Right renal cortex interstitium (tissue), 3 donors: ENCODE results near the gene DOLK. TPM values are rescaled to one million over a fixed set of nuclear protein-coding genes. Genes with fewer than 3 reads are reported as not detected.

Source experiments
- DNase-seq, 3 donors: peaks; one replicate each; pipeline ENCODE4 v3.0.0-alpha.2; 2013; ENCODE audit warnings: low read depth in 3 of 3, low spot score in 2 of 3
- polyA plus RNA-seq, 3 donors: library from polyadenylated mRNA; unstranded; fragments of 120-200 nt; gene quantifications; one replicate each; pipeline ENCODE4 v1.2.1, GENCODE V29; 2013; ENCODE audit not compliant: insufficient read length in 3 of 3

Gene DOLK
- polyA plus RNA-seq, 3 donors: 15.6 to 18.9 (median 17.0) TPM

DNA sequence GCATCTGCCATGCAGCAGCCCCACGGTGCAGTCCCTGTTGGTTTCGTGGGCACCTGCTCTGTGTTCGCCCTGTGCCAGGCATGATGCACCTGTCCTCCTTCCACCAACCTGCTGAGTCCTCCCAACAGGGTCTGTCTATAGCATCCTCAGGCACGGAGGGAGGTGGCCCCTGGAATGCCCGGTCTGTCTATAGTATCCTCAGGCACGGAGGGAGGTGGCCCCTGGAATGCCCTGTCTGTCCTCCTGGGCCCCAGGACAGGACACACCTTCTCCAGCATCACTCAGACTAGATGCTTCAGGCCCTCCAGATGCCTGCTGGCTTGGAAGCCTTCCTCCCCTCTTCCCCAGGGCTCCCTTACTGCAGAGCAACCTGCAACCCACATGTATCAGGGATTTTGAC, 36.5 kb downstream of the DOLK start:
- DNase-seq: no peak

DNA sequence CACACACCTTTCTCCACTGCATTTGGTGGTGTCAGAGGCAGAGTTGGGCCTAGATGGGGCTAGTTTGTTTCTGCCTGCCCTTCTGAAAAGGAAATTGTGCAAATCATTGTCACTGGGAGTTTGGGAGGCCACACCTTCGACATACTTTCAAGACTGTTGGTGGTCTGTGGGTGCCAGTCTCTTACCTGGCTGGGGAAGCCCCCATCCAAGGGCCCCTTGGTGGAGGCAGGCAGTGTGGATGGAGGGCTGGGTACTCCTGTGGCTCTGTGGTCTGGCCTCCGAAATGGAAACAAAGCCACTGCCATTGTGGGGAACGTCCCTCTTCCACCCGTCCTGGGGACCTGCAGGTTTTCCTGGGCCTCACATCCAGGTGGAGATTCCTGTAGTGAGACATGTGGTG, 37.5 kb downstream of the DOLK start:
- DNase-seq: no peak

DNA sequence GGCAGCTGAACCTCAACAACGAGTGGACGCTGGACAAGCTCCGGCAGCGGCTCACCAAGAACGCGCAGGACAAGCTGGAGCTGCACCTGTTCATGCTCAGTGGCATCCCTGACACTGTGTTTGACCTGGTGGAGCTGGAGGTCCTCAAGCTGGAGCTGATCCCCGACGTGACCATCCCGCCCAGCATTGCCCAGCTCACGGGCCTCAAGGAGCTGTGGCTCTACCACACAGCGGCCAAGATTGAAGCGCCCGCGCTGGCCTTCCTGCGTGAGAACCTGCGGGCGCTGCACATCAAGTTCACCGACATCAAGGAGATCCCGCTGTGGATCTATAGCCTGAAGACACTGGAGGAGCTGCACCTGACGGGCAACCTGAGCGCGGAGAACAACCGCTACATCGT, 39.0 kb downstream of the DOLK start:
- DNase-seq: no peak

DNA sequence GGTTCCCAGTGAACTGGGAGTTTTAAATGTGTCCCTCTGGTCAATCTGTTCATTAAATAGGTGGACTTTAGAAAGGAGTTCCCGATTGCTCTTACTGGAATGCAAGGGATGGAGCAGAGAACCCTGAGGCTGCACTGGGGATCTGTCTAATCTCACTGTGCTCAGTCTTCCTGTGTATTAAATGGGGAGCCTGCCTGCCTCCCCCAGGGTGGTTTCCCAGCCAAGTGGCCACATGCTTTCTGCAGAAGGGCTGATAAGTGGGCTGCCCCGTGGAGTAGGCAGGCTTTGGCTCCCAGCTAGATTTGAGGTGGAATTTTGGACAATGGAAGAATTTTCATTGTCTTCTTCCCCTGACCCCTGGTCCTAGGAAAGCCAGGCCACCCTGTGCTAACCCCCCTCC, 40.7 kb downstream of the DOLK start:
- no peak for DNase-seq

DNA sequence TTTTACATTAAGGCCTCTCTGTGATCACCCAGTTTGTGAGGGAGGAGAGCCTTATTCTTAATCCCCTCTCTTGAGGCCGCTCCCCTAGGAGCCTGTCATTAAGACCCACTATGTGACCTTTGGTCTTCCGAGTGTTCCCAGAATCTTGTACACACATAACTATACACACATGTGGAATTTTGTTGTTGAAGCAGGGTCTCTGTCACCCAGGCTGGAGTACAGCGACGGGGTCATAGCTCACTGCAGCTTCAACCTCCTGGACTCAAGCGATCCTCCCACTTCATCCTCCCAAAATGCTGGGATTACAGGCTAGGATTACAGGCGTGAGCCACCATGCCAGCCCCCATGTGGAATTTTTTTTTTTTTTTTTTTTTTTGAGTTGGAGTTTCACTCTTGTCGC, 41.4 kb downstream of the DOLK start:
- no peak for DNase-seq

DNA sequence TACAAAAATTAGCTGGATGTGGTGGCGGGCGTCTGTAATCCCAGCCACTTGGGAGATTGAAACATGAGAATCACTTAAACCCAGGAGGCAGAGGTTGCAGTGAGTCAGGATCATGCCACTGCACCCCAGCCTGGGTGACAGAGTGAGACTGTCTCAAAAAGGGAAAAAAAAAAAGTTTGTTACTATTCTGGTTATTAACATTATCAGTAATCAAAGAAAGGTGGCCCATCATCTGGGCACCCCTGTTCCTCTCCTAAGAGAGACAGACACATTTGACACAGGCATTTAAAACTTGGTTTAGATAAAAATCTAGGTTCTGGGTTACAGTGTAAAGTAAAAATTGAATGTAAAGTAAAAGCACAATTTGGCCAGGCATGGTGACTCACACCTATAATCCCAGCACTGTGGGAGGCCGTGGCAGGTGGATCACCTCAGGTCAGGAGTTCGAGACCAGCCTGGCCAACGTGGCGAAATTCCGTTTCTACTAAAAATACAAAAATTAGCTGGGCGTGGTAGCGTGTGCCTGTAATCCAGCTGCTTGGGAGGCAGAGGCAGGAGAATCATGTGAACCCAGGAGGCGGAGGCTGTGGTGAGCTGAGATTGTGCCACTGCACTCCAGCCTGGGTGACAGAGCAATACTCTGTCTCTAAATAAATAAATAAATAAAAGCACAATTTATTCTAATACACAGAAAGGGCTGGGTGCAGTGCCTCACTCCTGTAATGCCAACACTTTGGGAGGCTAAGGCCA, 43.4 kb downstream of the DOLK start:
- DNase-seq: no peak

DNA sequence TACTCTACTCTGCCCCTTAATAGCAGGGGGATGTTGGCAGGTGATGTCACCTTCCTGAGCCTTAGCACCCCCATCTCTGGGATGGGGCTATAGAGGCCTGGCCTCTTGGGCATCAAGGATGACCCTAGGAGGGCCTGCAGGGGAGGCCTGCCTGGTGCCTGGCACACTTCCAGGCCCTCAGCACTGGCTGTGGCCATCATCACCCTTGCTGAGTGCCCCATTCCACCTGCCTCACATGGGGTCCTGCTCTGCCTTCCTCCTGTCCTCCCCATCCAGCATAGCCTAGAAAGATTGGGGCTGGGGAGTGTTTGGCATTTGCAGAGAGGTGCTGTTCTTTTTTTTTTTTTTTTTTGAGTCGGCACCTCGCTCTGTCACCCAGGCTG, 44.3 kb downstream of the DOLK start:
- no peak for DNase-seq

DNA sequence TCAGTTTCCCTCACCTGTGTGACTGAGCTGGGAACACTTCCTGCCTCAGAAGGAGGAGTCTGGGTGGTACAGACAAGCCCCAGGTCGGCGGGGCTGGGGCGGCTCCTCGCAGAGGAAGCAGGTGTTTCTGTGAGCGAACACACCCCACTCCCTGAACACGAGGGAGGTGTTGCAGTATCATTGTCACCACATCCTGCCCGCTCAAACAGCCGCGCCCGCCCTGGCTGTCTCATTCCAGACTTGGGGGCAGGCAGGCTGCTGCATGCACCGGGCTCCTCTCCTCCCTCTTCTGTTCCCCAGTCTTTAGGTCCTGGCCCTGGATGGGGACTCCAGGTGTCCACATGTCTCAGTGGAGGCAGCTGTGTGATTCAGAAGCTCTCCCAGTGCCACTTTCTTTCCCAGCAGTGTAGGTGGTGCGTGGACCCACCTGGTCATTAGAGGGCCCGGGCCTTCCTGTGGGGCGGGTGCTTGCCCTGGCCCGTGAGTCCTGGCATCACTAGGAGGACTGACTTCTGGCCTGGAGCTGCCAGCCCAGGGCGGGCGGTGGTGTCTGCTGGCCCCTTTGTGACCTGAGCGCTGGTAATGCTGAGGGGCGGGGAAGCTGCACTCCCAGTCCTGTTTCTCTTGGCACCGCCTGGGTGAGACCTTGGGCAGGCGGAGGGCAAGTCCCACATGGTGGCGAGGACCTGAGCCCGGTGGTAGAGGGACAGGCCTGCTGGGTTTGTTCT, 44.9 kb downstream of the DOLK start:
- DNase-seq: no peak

DNA sequence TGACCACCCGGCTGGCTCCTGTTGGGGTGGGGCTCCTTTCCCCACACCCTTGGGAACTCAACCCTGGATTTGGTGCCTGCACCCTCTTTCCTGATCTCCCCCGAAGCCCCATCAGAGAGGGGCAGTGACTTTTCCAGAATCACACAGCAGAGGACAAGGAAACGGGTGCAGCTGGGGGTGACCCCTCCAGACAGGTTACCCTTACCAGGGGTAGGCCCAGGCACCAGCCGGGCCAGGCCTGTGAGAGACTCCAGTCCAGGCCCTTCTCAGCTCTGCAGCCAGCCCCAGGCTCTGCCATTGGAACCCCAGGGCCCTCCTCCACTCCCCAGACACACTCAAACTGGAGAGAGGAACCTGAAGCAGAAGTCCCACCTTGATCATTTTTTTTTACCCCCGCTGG, 45.6 kb downstream of the DOLK start:
- DNase-seq: no peak

DNA sequence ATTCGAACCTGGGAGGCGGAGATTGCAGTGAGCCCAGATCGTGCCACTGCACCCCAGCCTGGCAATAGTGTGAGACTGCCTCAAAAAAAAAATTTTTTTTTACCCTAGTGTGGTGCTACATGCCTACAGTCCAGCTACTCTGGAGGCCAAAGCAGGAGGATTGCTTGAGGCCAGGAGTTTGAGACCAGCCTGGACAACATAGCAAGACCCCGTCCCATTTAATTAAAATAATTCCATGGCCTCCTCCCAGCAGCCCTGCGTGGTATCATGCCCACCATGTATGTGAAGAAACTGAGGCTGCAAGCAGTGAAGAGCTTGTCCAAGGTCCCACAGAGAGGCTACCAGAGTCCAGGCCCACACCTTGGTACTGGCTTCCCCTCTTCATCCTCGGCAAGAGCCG, 46.0 kb downstream of the DOLK start:
- DNase-seq: no peak

DNA sequence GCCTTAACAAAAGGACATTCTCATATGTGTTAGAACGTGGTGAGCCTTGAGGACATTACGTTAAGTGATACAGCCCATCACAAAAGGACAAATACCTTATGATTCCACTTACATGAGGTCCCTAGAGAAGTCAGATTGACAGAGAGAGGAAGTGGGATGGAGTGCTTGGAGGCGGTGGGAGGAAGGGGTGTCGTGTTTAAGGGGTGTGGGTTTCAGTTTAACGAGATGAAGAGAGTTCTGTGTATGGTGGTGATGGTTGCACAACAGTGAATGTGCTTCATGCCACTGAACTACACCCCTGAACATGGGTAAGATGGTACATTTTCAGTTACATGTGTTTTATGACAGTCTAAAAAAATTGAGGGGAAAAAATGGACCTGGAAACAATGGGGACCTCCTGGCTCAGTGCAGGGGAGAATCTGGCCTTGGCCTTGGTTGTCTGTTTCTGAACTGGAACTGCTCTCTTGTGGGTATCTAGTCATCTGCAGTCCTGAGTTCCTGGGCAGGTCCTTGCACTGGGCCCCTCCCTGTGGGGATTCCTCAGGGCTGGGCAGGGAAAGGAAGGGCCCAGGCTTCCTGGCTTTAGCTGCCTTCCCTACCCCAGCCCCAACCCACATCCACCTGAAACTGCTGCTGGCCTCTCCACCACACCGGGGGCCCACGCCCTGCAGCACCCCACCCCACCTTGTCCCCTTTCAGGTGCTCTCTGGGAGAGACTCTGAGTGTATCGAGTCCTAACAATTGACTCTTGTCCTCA, 47.7 kb downstream of the DOLK start:
- DNase-seq: no peak

DNA sequence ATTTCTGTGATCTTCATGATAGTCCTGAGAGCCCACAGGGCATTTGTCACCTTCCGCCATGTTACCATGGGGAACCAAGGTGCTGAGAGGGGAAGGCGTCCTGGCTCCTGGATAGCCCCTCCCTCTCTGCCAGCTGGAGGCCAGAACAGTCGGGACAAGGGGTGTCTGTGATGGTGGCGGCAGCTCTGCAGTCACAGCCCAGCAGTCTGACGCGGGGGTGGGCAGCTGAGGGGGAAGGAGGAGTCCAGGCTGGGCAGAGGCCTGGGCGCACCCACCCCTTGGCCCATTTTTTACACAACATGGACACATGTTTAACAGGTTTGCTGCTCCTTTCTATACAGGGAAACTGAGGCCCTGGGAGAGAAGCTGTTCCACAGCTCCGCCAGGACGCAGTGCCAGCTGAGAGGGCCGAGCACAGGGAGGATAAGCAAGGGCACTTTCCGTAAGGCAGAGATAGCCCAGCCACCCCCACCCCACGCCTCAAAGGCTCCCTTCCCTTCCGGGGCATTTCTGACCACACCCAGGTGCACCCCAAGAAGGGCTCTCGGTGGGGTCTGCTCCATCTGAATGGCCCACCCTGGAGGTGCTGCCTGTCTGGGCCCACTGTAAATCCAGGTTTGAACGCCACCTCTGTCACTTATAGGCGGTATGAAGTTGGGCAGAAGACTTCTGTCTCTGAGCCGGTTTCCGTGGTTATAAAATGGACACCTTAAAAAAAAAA, 48.4 kb downstream of the DOLK start:
- DNase-seq: no peak

DNA sequence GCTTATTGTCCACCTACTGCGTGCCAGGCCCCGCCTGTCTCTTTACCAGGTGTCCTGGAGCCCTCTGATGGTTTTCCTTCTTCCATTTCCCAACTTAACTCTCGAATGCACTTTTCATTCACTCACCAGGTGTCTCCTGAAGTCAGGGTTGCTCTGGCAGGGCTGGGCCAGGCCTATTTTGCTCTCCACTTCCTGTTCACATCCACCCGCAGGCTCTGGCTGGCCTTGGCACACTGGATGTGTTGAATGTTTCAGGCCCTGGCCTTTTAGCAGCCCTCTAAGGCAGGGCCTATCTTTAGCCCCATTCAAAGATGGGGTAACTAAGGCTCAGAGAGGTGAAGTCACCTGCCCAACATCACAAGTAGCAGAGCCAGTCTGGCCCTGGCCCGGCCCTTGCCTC, 49.0 kb downstream of the DOLK start:
- DNase-seq: no peak

DNA sequence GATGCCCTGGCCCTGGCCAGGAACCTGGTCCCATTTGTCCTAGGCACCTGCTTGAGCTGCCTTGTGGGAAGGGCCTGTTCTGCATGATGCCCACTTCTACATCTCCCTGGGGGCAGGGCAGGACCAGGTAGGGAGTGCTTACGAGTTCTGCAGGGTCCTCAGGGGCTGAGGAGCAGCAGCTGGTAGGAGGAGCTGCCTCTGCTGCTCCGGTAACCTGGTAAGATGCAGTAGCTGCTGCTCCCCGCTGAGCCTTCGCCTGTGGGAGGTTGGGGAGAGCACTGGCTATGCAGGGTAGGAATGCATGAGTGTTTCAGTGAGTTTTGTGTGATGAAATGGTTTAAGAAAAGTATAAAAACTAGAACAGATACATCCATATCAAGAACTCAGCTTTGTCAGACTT, 51.8 kb downstream of the DOLK start:
- no peak for DNase-seq

Other genes starting within 250 kb of the DOLK start
- gene PKN3, start 245.1 kb downstream of the DOLK start, polyA plus RNA-seq: 10 to 100 TPM in 1 of 3 donors, 1 to 10 TPM in 2; 8.3 to 10.2 (median 9.3) TPM
- 10 to 100 TPM; 14.4 to 19.5 (median 17.0) TPM for gene ZDHHC12, start 223.5 kb downstream of the DOLK start, polyA plus RNA-seq
- 10 to 100 TPM; 29.1 to 32.2 (median 30.4) TPM for gene ZER1, start 175.7 kb downstream of the DOLK start, polyA plus RNA-seq
- gene TBC1D13, start 160.3 kb downstream of the DOLK start, polyA plus RNA-seq: 10 to 100 TPM; 35.8 to 37.9 (median 37.9) TPM
- gene ENDOG, start 129.1 kb downstream of the DOLK start, polyA plus RNA-seq: 1 to 10 TPM; 6.3 to 9.6 (median 6.7) TPM
- 10 to 100 TPM; 26.1 to 35.1 (median 33.2) TPM for gene SPOUT1, start 117.8 kb downstream of the DOLK start, polyA plus RNA-seq
- 10 to 100 TPM; 18.9 to 20.7 (median 19.7) TPM for gene KYAT1, start 65.7 kb downstream of the DOLK start, polyA plus RNA-seq
- gene LRRC8A, start 65.5 kb downstream of the DOLK start, polyA plus RNA-seq: 10 to 100 TPM; 27.2 to 31.1 (median 28.2) TPM
- gene PHYHD1, start 26.6 kb downstream of the DOLK start, polyA plus RNA-seq: 10 to 100 TPM; 52.5 to 57.0 (median 54.4) TPM
- 10 to 100 TPM; 38.6 to 41.4 (median 40.5) TPM for gene NUP188, start 96 bp upstream of the DOLK start, polyA plus RNA-seq
- 100 to 1,000 TPM in 2 of 3 donors, 10 to 100 TPM in 1; 94.9 to 104 (median 102) TPM for gene SH3GLB2, start 80.7 kb upstream of the DOLK start, polyA plus RNA-seq
- 10 to 100 TPM; 15.4 to 16.1 (median 15.6) TPM for gene MIGA2, start 89.0 kb upstream of the DOLK start, polyA plus RNA-seq
- gene DOLPP1, start 133.5 kb upstream of the DOLK start, polyA plus RNA-seq: 10 to 100 TPM; 20.2 to 21.7 (median 20.4) TPM
- 10 to 100 TPM; 33.9 to 40.3 (median 39.3) TPM for gene CRAT, start 163.2 kb upstream of the DOLK start, polyA plus RNA-seq
- 100 to 1,000 TPM; 116 to 119 (median 119) TPM for gene PTPA, start 163.8 kb upstream of the DOLK start, polyA plus RNA-seq
- 10 to 100 TPM in 1 of 3 donors, 1 to 10 TPM in 2; 8.1 to 10.5 (median 9.0) TPM for gene IER5L, start 230.7 kb upstream of the DOLK start, polyA plus RNA-seq